ENCODE measurements around the gene DPP6.

- no peak for TF ChIP-seq ESRRA (IDR thresholded peaks at IDR 0.05; ENCODE audit: borderline replicate concordance, low read length)
- no peak for TF ChIP-seq CTCF (IDR thresholded peaks at IDR 0.05)
- no peak for TF ChIP-seq CEBPB (IDR thresholded peaks at IDR 0.05)
- no peak for TF ChIP-seq TP53 (CRISPR knock-in tag; IDR thresholded peaks at IDR 0.05)
- no peak for TF ChIP-seq HDAC2 (IDR thresholded peaks at IDR 0.05)
- no peak for TF ChIP-seq JUN (IDR thresholded peaks at IDR 0.05)
Observed at GRCh38 chr7:154256150-154256549, 204.0 kb downstream of the DPP6 start.
